GM12892 (cell line): ENCODE results near the gene CRMP1.

Experiments used
- POLR2A ChIP-seq: IDR thresholded peaks from 2 replicates; pipeline ENCODE4 v1.6.1; 2011; ENCODE audit warnings: low read depth, low read length, control low read depth
- POLR2AphosphoS5 ChIP-seq: IDR thresholded peaks from 2 replicates; pipeline ENCODE4 v1.6.1; 2011; ENCODE audit warnings: low read depth, low read length, control low read depth
- TAF1 ChIP-seq: IDR thresholded peaks from 2 replicates; pipeline ENCODE4 v1.6.1; 2011; ENCODE audit warnings: low read depth, mild to moderate bottlenecking, control low read depth, low read length, borderline replicate concordance

DNA sequence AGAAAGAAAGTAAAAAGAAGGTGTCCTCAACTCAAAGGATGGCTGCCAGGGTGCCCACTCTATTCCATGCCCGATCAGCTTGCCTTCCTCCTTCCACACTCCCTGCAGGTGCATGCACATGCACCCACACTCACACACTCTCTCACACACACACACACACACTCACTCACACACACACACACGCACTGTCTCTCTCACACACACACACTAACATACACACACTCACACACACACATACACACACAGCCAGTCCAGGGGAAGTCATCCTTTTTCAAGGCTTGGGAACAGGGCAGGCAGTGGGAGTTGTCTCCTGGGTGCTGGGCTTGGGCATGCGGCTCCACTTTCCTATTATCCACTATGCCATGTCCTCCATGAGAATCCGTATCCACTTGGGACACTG, 50.4 kb downstream of the CRMP1 start:
- TF ChIP-seq POLR2AphosphoS5 = no peak
- no peak for TF ChIP-seq POLR2A
- no peak for TF ChIP-seq TAF1
